Measurements from ENCODE around the gene ZNF660. TPM values are rescaled to one million over a fixed set of nuclear protein-coding genes. Genes with fewer than 3 reads are reported as not detected.

ZNF660 gene
- total RNA-seq, 1 donor: 5.8 TPM

- Histone ChIP-seq H3K4me3 (ENCODE audit: insufficient read depth, low read length) (no peak overlapping the region), H3K27ac (ENCODE audit: low read depth, low read length) (no peak overlapping the region), H3K36me3 (ENCODE audit: insufficient read depth, low read length) (peaks cover 48% of the 10 kb centered on the region), H4K20me1 (ENCODE audit: insufficient read depth, low read length) (peaks cover 2% of the 10 kb centered on the region), H2AFZ (ENCODE audit: low read length) (no peak overlapping the region), H3K4me1 (ENCODE audit: insufficient read depth, low read length) (no peaks in the 10 kb centered on the region), H3K4me2 (ENCODE audit: insufficient read depth, low read length) (no peak overlapping the region), H3K79me2 (ENCODE audit: insufficient read depth, low read length) (no peaks in the 10 kb centered on the region), H3K9me3 (ENCODE audit: low read depth, low read length) (peaks cover 34% of the 10 kb centered on the region), H3K27me3 (ENCODE audit: insufficient read depth, low read length) (no peaks in the 10 kb centered on the region)
- DNase-seq (ENCODE audit: insufficient read length, low spot score, missing footprints): no peak
- TF ChIP-seq CTCF (IDR thresholded peaks at IDR 0.05; ENCODE audit: extremely low read depth, low read depth, low read length): no peak
Measured at GRCh38 chr3:44643024-44643423, 58.3 kb downstream of the ZNF660 start.

- H3K27ac ChIP-seq (ENCODE audit: low read depth, low read length): no peak overlapping the region
- H3K4me3 ChIP-seq (ENCODE audit: insufficient read depth, low read length): peak overlapping the region; percentile 97
- H3K4me2 ChIP-seq (ENCODE audit: insufficient read depth, low read length): peak overlapping the region; percentile 93
Measured at GRCh38 chr3:44647771-44648170, 63.0 kb downstream of the ZNF660 start.

GRCh38 chr3:44648564-44649229 lies 63.9 kb downstream of the ZNF660 start, which contains the start of gene ZNF35:
TSS of gene ZNF35 (plus strand) at chr3:44648732. CDS start at chr3:44651068, 2,336 bp downstream.
- H3K9me3 ChIP-seq (ENCODE audit: low read depth, low read length): peaks cover 7% of the 10 kb centered on the region
- H3K27me3 ChIP-seq (ENCODE audit: insufficient read depth, low read length): no peaks in the 10 kb centered on the region
- peaks cover 3% of the 10 kb centered on the region for H4K20me1 ChIP-seq (ENCODE audit: insufficient read depth, low read length)
- no peak for TF ChIP-seq CTCF (IDR thresholded peaks at IDR 0.05; ENCODE audit: extremely low read depth, low read depth, low read length)
- H2AFZ ChIP-seq (ENCODE audit: low read length): peak within 1 kb of the TSS; percentile 92
- peak within 1 kb of the TSS; percentile 97 for H3K4me3 ChIP-seq (ENCODE audit: insufficient read depth, low read length)
- H3K4me2 ChIP-seq (ENCODE audit: insufficient read depth, low read length): peak within 1 kb of the TSS; percentile 93
- peaks cover 28% of the 10 kb centered on the region for H3K79me2 ChIP-seq (ENCODE audit: insufficient read depth, low read length)
- peak within 1 kb of the TSS; percentile 76 for H3K27ac ChIP-seq (ENCODE audit: low read depth, low read length)
- peak; percentile 97 for DNase-seq (ENCODE audit: insufficient read length, low spot score, missing footprints)
- peaks cover 8% of the 10 kb centered on the region for H3K4me1 ChIP-seq (ENCODE audit: insufficient read depth, low read length)
- H3K36me3 ChIP-seq (ENCODE audit: insufficient read depth, low read length): peaks cover 30% of the 10 kb centered on the region

More at GRCh38 chr3:44647771-44648170, 63.0 kb downstream of the ZNF660 start:
- DNase-seq (ENCODE audit: insufficient read length, low spot score, missing footprints): no peak
- Histone ChIP-seq H4K20me1 (ENCODE audit: insufficient read depth, low read length) (peaks cover 3% of the 10 kb centered on the region), H3K9me3 (ENCODE audit: low read depth, low read length) (peaks cover 16% of the 10 kb centered on the region), H2AFZ (ENCODE audit: low read length) (no peak overlapping the region), H3K79me2 (ENCODE audit: insufficient read depth, low read length) (peaks cover 20% of the 10 kb centered on the region), H3K4me1 (ENCODE audit: insufficient read depth, low read length) (peaks cover 8% of the 10 kb centered on the region), H3K36me3 (ENCODE audit: insufficient read depth, low read length) (peaks cover 26% of the 10 kb centered on the region), H3K27me3 (ENCODE audit: insufficient read depth, low read length) (no peaks in the 10 kb centered on the region)
- no peak for TF ChIP-seq CTCF (IDR thresholded peaks at IDR 0.05; ENCODE audit: extremely low read depth, low read depth, low read length)

Other genes with a start within 250 kb of the ZNF660 start
- 28.9 and 33.7 TPM in 2 replicates for gene TCAIM, start 246.2 kb upstream of the ZNF660 start, total RNA-seq
- 9.8 and 11.5 TPM in 2 replicates for gene ZNF445, start 107.3 kb upstream of the ZNF660 start, total RNA-seq
- 6.5 and 9.8 TPM in 2 replicates for gene ZKSCAN7, start 29.8 kb upstream of the ZNF660 start, total RNA-seq
- gene ZNF197, start 40.1 kb downstream of the ZNF660 start, total RNA-seq: 17.7 and 18.6 TPM in 2 replicates
- gene ZNF35, start 63.8 kb downstream of the ZNF660 start, total RNA-seq: 14.7 and 16.3 TPM in 2 replicates
- gene ZNF502, start 127.7 kb downstream of the ZNF660 start, total RNA-seq: 4.0 and 4.7 TPM in 2 replicates
- 6.5 and 7.2 TPM in 2 replicates for gene ZNF501, start 144.7 kb downstream of the ZNF660 start, total RNA-seq
- gene KIAA1143, start 176.7 kb downstream of the ZNF660 start, total RNA-seq: 30.0 and 31.8 TPM in 2 replicates
- 1.5 and 1.8 TPM in 2 replicates for gene KIF15, start 176.8 kb downstream of the ZNF660 start, total RNA-seq